Heart right ventricle (tissue), 16 donors: ENCODE data around the gene SKAP1. TPM values are rescaled to one million over a fixed set of nuclear protein-coding genes. Genes with fewer than 3 reads are reported as not detected.

ENCODE experiments used
- ATAC-seq, 8 donors: fragments of 200-7000 bp; cut with Tn5 transposase; one replicate each; pipeline ENCODE4 v1.9.1; 2020; ENCODE audit warnings: mild to moderate bottlenecking in 8 of 8, moderate library complexity in 8 of 8, moderate number of reproducible peaks in 1 of 8
- DNase-seq, 2 donors: peaks; one replicate each; pipeline ENCODE4 v3.0.0-alpha.2; 2020
- H3K27ac ChIP-seq, 10 donors: fragments of 200-600 bp; sonication (generic) in 2 of 10; one replicate each; pipeline versions ENCODE4 v1.5.0 to v1.8.0; 2020 to 2022; ENCODE audit warnings: mild to moderate bottlenecking in 3 of 10
- H3K27me3 ChIP-seq, 7 donors: fragments of 200-600 bp; one replicate each; pipeline ENCODE4 v1.8.0; 2021 to 2022; ENCODE audit warnings: mild to moderate bottlenecking in 2 of 7
- H3K36me3 ChIP-seq, 9 donors: fragments of 200-600 bp; sonication (generic) in 1 of 9; one replicate each; pipeline versions ENCODE4 v1.5.0 to v1.8.0; 2020 to 2022; ENCODE audit warnings: mild to moderate bottlenecking in 2 of 9
- H3K4me1 ChIP-seq, 9 donors: fragments of 200-600 bp; sonication (generic) in 1 of 9; one replicate each; pipeline versions ENCODE4 v1.5.0 to v1.8.0; 2020 to 2022; ENCODE audit warnings: mild to moderate bottlenecking in 4 of 9
- H3K4me3 ChIP-seq, 10 donors: fragments of 200-600 bp; sonication (generic) in 2 of 10; one replicate each; pipeline versions ENCODE4 v1.5.0 to v1.8.0; 2020 to 2022; ENCODE audit warnings: mild to moderate bottlenecking in 7 of 10, moderate library complexity in 2 of 10
- H3K9me3 ChIP-seq, 11 donors: fragments of 200-600 bp in 10 of 11; sonication (generic) in 2 of 11; one replicate each; pipeline versions ENCODE4 v1.5.0 to v1.8.0; 2013 to 2022; ENCODE audit warnings: mild to moderate bottlenecking in 2 of 11, control low read depth in 1 of 11, moderate library complexity in 1 of 11
- CTCF ChIP-seq, 9 donors: fragments of 200-600 bp; sonication (generic) in 2 of 9; IDR thresholded peaks; one replicate each; pipeline versions ENCODE4 v1.5.0 to v1.8.0; 2021 to 2022; ENCODE audit warnings: antibody characterized with exemption in 9 of 9, mild to moderate bottlenecking in 5 of 9, moderate library complexity in 1 of 9
- WGBS, 2 donors: extraction: QIAGEN DNeasy Blood & Tissue Kit; methylation state at CpG; one replicate each; pipeline ENCODE4 v1.1.7; 2013; ENCODE audit warnings: inconsistent platforms in 1 of 2; 5-methylcytosine and 5-hydroxymethylcytosine counted together
- intact Hi-C, 10 donors: fragments of 100-400 bp; cut with DNase I; formaldehyde crosslinking; loops; one replicate each; pipeline versions ENCODE4 v1.11.1 to v1.14.2; 2022
- polyA plus RNA-seq, 2 donors: library from polyadenylated mRNA; stranded (reverse); fragments of 200-250 nt; gene quantifications; one replicate each; pipeline ENCODE4 v1.2.3, GENCODE V29; 2013
- total RNA-seq, 10 donors: library from RNA; stranded (reverse); fragmentation: NEBNext Ultra II Directional in 3 of 10; extraction: Animal tissue kit (Norgen Biotek cat#: 25700) in 3 of 10; gene quantifications; one replicate each; pipeline versions ENCODE4 v1.2.1 to v1.2.4, GENCODE V29; 2021 to 2023
- donor health status: Arrhythmogenic right ventricular cardiomyopathy.
- donor health status: ischemic (EF 13 %, LVEDD 7.1; RV severe dilation, severe dysfunction).
- donor health status: healthy with polysubstance abuse.
- donor health status: DM: no; HTN: yes; CAD: no.
- donor health status: DM: no; HTN: no; CAD: no.
- donor health status: ischemic (EF 25% LVEDD 6.9; RV normal size, moderate dysfunction).
- donor health status: ischemic (EF 25% LVEDD 5.7; RV mildly dilated, moderate dysfunction).
- donor health status: healthy.
- donor health status: DM: yes; HTN: yes; CAD: no.
- donor health status: Ischemic cardiomyopathy.
- donor health status: ischemic (EF 35%, LVEDD 5.7; RV mildly dilated, moderate dysfunction).
- donor health status: nonischemic (EF 11% LVEDD 7.7; RV severe dilation, severe dysfunction).
- donor health status: DM: yes; HTN: yes; CAD: no.
- donor health status: PGD.
- donor health status: ischemic (EF 29% LVEDD 5.4; RV normal size, mild dysfunction).
- donor health status: nonischemic (EF 23%, LVEDD 6.1; RV moderate dilation, normal function).

SKAP1 gene
- total and polyA plus RNA-seq, 12 donors: 0.33 to 1.7 (median 0.75) TPM; not detected in 5

DNA sequence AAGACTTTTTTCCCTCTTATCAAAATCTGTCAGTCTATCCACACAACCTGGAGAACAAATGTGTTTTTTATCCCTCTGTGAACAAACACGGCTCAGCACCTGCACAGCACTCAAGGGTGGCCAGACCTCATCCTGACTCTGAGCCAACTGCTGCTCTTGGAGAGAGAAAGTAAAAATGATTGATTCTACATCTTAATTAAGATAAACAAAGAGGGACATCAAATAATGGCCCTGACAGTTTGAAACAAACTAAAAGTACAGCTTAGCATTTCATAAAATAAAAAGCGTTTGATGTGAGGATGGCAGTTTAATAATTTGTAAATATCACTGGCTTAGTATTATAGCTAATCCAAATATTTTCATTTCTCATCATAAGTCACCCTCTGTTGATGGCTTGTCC lies 216.2 kb downstream of the SKAP1 start:
- Histone ChIP-seq H3K27me3 (peaks cover 0 to 75% (median 36%) of the 10 kb centered on the region in 7 donors), H3K4me3 (no peak overlapping the region), H3K9me3 (no peaks in the 10 kb centered on the region), H3K4me1 (no peaks in the 10 kb centered on the region), H3K36me3 (no peaks in the 10 kb centered on the region), H3K27ac (no peak overlapping the region)
- 81 to 84% methylated on average over 2 of the region's 2 CpGs for WGBS, 2 donors
- intact Hi-C loops: loop anchor here in 1 of 10 donors (10.0 kb wide), 1 partner anchor 161 kb away; no protein-coding TSS in a partner anchor
- ATAC-seq (no peak), DNase-seq (no peak)
- TF ChIP-seq CTCF (IDR thresholded peaks at IDR 0.05): no peak

- ATAC-seq (no peak), DNase-seq (no peak)
- intact Hi-C loops: loop anchor here in 1 of 10 donors (10.0 kb wide), 1 partner anchor 163 kb away; no protein-coding TSS in a partner anchor
- Histone ChIP-seq H3K9me3 (no peaks in the 10 kb centered on the region), H3K36me3 (no peaks in the 10 kb centered on the region), H3K4me3 (no peak overlapping the region), H3K27me3 (peaks cover 0 to 57% (median 30%) of the 10 kb centered on the region in 7 donors), H3K27ac (no peak overlapping the region), H3K4me1 (no peaks in the 10 kb centered on the region)
- no peak for TF ChIP-seq CTCF (IDR thresholded peaks at IDR 0.05)
- 85 to 87% methylated on average over 4 of the region's 4 CpGs for WGBS, 2 donors
These were observed 218.2 kb downstream of the SKAP1 start for GRCh38 chr17:48211787-48212186.

- ATAC-seq (no peak), DNase-seq (no peak)
- Histone ChIP-seq H3K27ac (no peak overlapping the region), H3K36me3 (no peaks in the 10 kb centered on the region), H3K27me3 (peaks cover 0 to 54% (median 27%) of the 10 kb centered on the region in 7 donors), H3K4me3 (no peak overlapping the region), H3K4me1 (no peaks in the 10 kb centered on the region), H3K9me3 (no peaks in the 10 kb centered on the region)
- intact Hi-C loops: loop anchor here in 1 of 10 donors (10.0 kb wide), 1 partner anchor 164 kb away; no protein-coding TSS in a partner anchor
- no peak for TF ChIP-seq CTCF (IDR thresholded peaks at IDR 0.05)
These were observed 219.0 kb downstream of the SKAP1 start for GRCh38 chr17:48211011-48211410.

GRCh38 chr17:48209973-48210372 lies 220.0 kb downstream of the SKAP1 start:
- Histone ChIP-seq H3K27me3 (peaks cover 0 to 51% (median 31%) of the 10 kb centered on the region in 7 donors), H3K36me3 (no peaks in the 10 kb centered on the region), H3K9me3 (no peaks in the 10 kb centered on the region), H3K27ac (no peak overlapping the region), H3K4me1 (no peaks in the 10 kb centered on the region), H3K4me3 (no peak overlapping the region)
- DNase-seq (no peak), ATAC-seq (no peak)
- no peak for TF ChIP-seq CTCF (IDR thresholded peaks at IDR 0.05)
- intact Hi-C loops: loop anchor here in 1 of 10 donors (10.0 kb wide), 1 partner anchor 165 kb away; no protein-coding TSS in a partner anchor
- 77 to 82% methylated on average over 10 of the region's 10 CpGs for WGBS, 2 donors
